ENCODE data around the gene CDK11B. TPM values are rescaled to one million over a fixed set of nuclear protein-coding genes. Genes with fewer than 3 reads are reported as not detected.
A peak's percentile ranks its signal among the peaks of the same experiment; 100 is the strongest.
"Not testable (repeated sequence)": the region's sequence is repeated elsewhere in the genome, so short reads cannot be mapped to it uniquely, and the experiment has no call there.

CDK11B gene
- total and polyA plus RNA-seq, 9 donors = 9.4 to 37.8 (median 34.9) TPM

- Histone ChIP-seq H3K4me3 (ENCODE audit: low read length) (no peak overlapping the region), H3K9me3 (replicated peaks; ENCODE audit: control insufficient read depth, low read depth, low read length) (no peaks in the 10 kb centered on the region), H3K27me3 (ENCODE audit: control insufficient read depth, insufficient read depth, low read length) (no peaks in the 10 kb centered on the region), H3K4me1 (ENCODE audit: control insufficient read depth, insufficient read depth, low read length) (no peaks in the 10 kb centered on the region), H3K36me3 (ENCODE audit: control insufficient read depth, insufficient read depth, low read length) (peaks cover 42% of the 10 kb centered on the region), H3K27ac (ENCODE audit: low read length) (no peak overlapping the region)
- 76% methylated on average over 6 of the region's 27 CpGs for WGBS (ENCODE audit: insufficient coverage)
- DNase-seq = no peak
These were observed 12.7 kb upstream of the CDK11B start for GRCh38 chr1:1671365-1672119.

GRCh38 chr1:1670866-1671265 lies 12.1 kb upstream of the CDK11B start:
- Histone ChIP-seq H3K36me3 (ENCODE audit: control insufficient read depth, insufficient read depth, low read length) (peaks cover 49% of the 10 kb centered on the region), H3K27me3 (ENCODE audit: control insufficient read depth, insufficient read depth, low read length) (no peaks in the 10 kb centered on the region), H3K9me3 (replicated peaks; ENCODE audit: control insufficient read depth, low read depth, low read length) (no peaks in the 10 kb centered on the region), H3K27ac (ENCODE audit: low read length) (no peak overlapping the region), H3K4me3 (ENCODE audit: low read length) (no peak overlapping the region), H3K4me1 (ENCODE audit: control insufficient read depth, insufficient read depth, low read length) (no peaks in the 10 kb centered on the region)
- no peak for DNase-seq
- WGBS (ENCODE audit: insufficient coverage) = 92% methylated on average over 24 of the region's 24 CpGs

DNA sequence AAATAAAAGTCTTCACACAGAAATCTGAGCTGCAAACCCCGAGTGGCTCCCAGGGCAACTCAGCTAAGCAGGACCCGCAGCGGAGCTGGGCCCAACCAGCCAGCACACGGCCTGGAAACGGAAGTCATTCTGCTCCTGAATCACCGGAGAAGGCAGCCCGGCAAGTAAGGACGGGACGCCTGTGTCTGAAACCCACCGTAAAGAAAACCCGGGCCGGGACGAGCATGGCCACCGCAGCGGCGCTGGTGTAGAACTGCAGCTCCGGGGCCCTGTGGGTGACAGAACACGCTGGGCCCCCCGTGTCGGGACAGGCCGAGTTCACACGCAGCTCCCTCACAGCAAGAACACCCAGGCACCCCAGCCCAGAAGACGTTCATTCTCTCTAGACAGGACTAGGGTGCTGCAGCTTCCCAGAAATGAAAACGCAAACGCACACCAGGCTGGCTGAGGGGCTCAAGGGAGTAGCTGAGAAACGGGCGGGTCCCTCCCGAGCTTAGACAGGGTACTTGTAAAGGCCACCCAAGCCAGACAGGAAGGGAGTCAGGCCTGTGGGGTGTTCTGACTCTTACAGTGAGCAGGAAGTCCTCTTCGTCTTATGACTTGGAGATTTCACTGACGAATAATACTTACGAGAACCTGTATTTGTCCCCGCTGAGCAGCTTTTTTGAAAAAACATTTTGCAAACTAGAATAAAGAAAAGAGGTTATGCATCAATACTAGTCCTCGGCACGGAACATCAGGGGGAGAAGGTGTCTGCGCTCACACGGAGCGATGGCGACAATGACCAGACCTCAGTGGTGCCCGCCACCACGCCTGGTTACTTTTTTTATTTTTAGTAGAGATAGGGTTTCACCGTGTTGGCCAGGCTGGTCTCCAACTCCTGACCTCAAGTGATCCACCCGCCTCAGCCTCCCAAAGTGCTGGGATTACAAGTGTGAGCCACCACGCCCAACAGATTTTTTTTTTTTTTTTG lies 10.9 kb upstream of the CDK11B start:
- 89% methylated on average over 40 of the region's 43 CpGs for WGBS (ENCODE audit: insufficient coverage)
- no peaks in the 10 kb centered on the region for H3K27me3 ChIP-seq (ENCODE audit: control insufficient read depth, insufficient read depth, low read length)
- H3K4me1 ChIP-seq (ENCODE audit: control insufficient read depth, insufficient read depth, low read length) = no peaks in the 10 kb centered on the region
- no peak overlapping the region for H3K4me3 ChIP-seq (ENCODE audit: low read length)
- peaks cover 60% of the 10 kb centered on the region for H3K36me3 ChIP-seq (ENCODE audit: control insufficient read depth, insufficient read depth, low read length)
- no peaks in the 10 kb centered on the region for H3K9me3 ChIP-seq (replicated peaks; ENCODE audit: control insufficient read depth, low read depth, low read length)
- no peak for DNase-seq
- no peak overlapping the region for H3K27ac ChIP-seq (ENCODE audit: low read length)

DNA sequence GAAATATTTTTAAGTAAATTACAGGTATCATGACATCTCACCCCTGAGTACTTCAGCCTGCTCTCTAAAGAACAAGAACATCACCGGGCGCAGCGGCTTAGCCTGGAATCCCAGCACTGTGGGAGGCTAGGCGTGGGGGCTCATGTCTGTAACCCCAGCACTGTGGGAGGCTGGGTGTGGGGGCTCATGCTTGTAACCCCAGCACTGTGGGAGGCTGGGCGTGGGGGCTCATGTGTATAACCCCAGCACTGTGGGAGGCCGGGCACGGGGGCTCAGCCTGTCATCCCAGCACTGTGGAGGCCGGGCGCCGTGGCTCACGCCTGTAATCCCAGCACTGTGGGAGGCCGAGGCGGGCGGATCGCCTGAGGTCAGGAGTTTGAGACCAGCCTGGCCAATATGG lies 7.7 kb upstream of the CDK11B start:
- peaks cover 5% of the 10 kb centered on the region for H3K4me1 ChIP-seq (ENCODE audit: control insufficient read depth, insufficient read depth, low read length)
- DNase-seq = no peak
- H3K4me3 ChIP-seq (ENCODE audit: low read length) = no peak overlapping the region
- H3K27ac ChIP-seq (ENCODE audit: low read length) = no peak overlapping the region
- H3K9me3 ChIP-seq (replicated peaks; ENCODE audit: control insufficient read depth, low read depth, low read length) = no peaks in the 10 kb centered on the region
- H3K27me3 ChIP-seq (ENCODE audit: control insufficient read depth, insufficient read depth, low read length) = no peaks in the 10 kb centered on the region
- 95% methylated on average over 9 of the region's 15 CpGs for WGBS (ENCODE audit: insufficient coverage)
- peaks cover 59% of the 10 kb centered on the region for H3K36me3 ChIP-seq (ENCODE audit: control insufficient read depth, insufficient read depth, low read length)

GRCh38 chr1:1665815-1666251 lies 7.0 kb upstream of the CDK11B start:
- Histone ChIP-seq H3K4me3 (ENCODE audit: low read length) (no peak overlapping the region), H3K27me3 (ENCODE audit: control insufficient read depth, insufficient read depth, low read length) (no peaks in the 10 kb centered on the region), H3K9me3 (replicated peaks; ENCODE audit: control insufficient read depth, low read depth, low read length) (no peaks in the 10 kb centered on the region), H3K36me3 (ENCODE audit: control insufficient read depth, insufficient read depth, low read length) (peaks cover 52% of the 10 kb centered on the region), H3K27ac (ENCODE audit: low read length) (no peak overlapping the region), H3K4me1 (ENCODE audit: control insufficient read depth, insufficient read depth, low read length) (peaks cover 9% of the 10 kb centered on the region)
- WGBS (ENCODE audit: insufficient coverage) = 82% methylated on average over 25 of the region's 25 CpGs
- no peak for DNase-seq

GRCh38 chr1:1664941-1665814 lies 6.4 kb upstream of the CDK11B start:
- 91% methylated on average over 24 of the region's 27 CpGs for WGBS (ENCODE audit: insufficient coverage)
- no peak overlapping the region for H3K27ac ChIP-seq (ENCODE audit: low read length)
- H3K36me3 ChIP-seq (ENCODE audit: control insufficient read depth, insufficient read depth, low read length) = peaks cover 48% of the 10 kb centered on the region
- H3K27me3 ChIP-seq (ENCODE audit: control insufficient read depth, insufficient read depth, low read length) = no peaks in the 10 kb centered on the region
- DNase-seq = no peak
- H3K4me3 ChIP-seq (ENCODE audit: low read length) = no peak overlapping the region
- H3K9me3 ChIP-seq (replicated peaks; ENCODE audit: control insufficient read depth, low read depth, low read length) = no peaks in the 10 kb centered on the region
- peaks cover 13% of the 10 kb centered on the region for H3K4me1 ChIP-seq (ENCODE audit: control insufficient read depth, insufficient read depth, low read length)

DNA sequence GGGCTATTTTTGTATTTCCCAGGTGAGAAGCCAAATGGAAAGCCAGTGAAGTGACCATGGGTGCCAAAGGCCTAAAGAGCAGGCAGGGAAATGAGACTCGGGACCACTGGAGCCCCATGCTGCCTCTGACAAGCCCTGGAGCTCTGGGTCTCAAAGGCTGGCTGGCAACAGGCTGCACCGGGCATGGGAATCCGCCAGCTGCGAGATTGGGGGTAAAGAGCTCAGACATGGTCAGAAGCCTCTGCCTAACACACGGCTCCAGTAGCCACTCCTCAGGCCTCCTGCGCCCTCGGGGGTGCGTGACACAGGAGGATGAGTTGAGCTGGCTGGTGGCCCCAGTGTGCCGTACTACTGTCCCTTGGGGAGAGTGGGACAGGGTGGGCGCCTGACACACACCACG lies 5.5 kb upstream of the CDK11B start:
- not testable (repeated sequence) for H3K27me3 ChIP-seq (ENCODE audit: control insufficient read depth, insufficient read depth, low read length); H3K9me3 ChIP-seq (replicated peaks; ENCODE audit: control insufficient read depth, low read depth, low read length); DNase-seq; H3K27ac ChIP-seq (ENCODE audit: low read length); H3K4me3 ChIP-seq (ENCODE audit: low read length)
- peaks cover 40% of the 10 kb centered on the region for H3K36me3 ChIP-seq (ENCODE audit: control insufficient read depth, insufficient read depth, low read length)
- no CpG with 5 or more reads among the region's 11 CpGs for WGBS (ENCODE audit: insufficient coverage)
- H3K4me1 ChIP-seq (ENCODE audit: control insufficient read depth, insufficient read depth, low read length) = peaks cover 13% of the 10 kb centered on the region

DNA sequence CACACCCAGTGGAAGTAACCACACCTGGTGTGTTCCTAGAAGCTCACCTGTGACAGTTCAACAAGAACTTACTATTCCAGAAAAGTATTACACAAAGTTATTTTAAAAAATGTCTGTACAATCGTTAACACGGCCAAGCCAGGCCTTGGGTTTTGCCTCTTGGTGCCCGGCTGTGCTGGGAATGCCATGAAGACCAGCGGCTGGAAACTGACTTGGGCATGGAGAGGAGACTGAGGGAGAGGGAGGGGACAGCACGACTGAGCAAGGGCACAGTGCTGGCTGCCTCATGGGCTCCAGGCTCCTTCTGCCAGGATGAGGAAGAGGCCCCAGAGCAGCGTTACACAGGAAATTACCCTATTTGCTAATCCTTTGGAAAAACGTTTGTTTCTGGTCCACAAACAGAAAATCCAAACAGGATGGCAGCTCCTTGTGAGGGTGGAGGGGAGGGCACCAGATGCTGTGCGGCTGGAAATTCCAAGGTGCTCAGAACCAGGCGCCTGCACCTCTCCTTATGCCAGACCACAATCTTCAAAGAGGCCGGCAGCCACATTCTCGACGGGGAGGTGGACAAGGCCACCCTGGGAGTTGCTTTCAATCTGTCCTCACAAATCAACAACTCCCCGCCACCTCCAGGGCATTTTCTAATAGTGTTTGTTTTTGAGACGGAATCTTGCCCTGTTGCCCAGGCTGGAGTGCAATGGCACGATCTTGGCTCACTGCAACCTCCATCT lies 4.2 kb upstream of the CDK11B start:
- WGBS (ENCODE audit: insufficient coverage) = 80% methylated on average over 4 of the region's 15 CpGs
- Histone ChIP-seq H3K4me1 (ENCODE audit: control insufficient read depth, insufficient read depth, low read length) (peaks cover 13% of the 10 kb centered on the region), H3K27ac (ENCODE audit: low read length) (peak overlapping the region; percentile 62), H3K36me3 (ENCODE audit: control insufficient read depth, insufficient read depth, low read length) (peaks cover 31% of the 10 kb centered on the region)
- not testable (repeated sequence) for H3K9me3 ChIP-seq (replicated peaks; ENCODE audit: control insufficient read depth, low read depth, low read length); H3K27me3 ChIP-seq (ENCODE audit: control insufficient read depth, insufficient read depth, low read length); H3K4me3 ChIP-seq (ENCODE audit: low read length); DNase-seq

GRCh38 chr1:1662392-1662791 lies 3.6 kb upstream of the CDK11B start:
- H3K4me1 ChIP-seq (ENCODE audit: control insufficient read depth, insufficient read depth, low read length) = peaks cover 13% of the 10 kb centered on the region
- 100% methylated on average over 1 of the region's 9 CpGs for WGBS (ENCODE audit: insufficient coverage)
- H3K36me3 ChIP-seq (ENCODE audit: control insufficient read depth, insufficient read depth, low read length) = peaks cover 27% of the 10 kb centered on the region
- not testable (repeated sequence) for H3K9me3 ChIP-seq (replicated peaks; ENCODE audit: control insufficient read depth, low read depth, low read length); DNase-seq; H3K27me3 ChIP-seq (ENCODE audit: control insufficient read depth, insufficient read depth, low read length); H3K4me3 ChIP-seq (ENCODE audit: low read length)
- peak overlapping the region; percentile 62 for H3K27ac ChIP-seq (ENCODE audit: low read length)
